ENCODE results near the gene OSBPL1A.

- TF ChIP-seq POLR2A (IDR thresholded peaks at IDR 0.05; ENCODE audit: low read length) (no peak), GATA1 (IDR thresholded peaks at IDR 0.05; ENCODE audit: low read depth, low read length) (no peak)
Measured at GRCh38 chr18:24317370-24317769, 80.3 kb downstream of the OSBPL1A start.
